ENCODE measurements around the gene NPAS2. TPM values are rescaled to one million over a fixed set of nuclear protein-coding genes. Genes with fewer than 3 reads are reported as not detected.

Gene NPAS2
- 10 to 100 TPM; 10.6 to 12.0 (median 11.5) TPM for polyA plus RNA-seq (ENCODE audit: insufficient read length in 3 of 3)

GRCh38 chr2:100819370-100820272 lies at the start of gene NPAS2:
Gene NPAS2, plus strand, starts transcription at chr2:100820139. Its CDS starts 84,616 bp downstream, at chr2:100904755.
- no peak for DNase-seq (ENCODE audit: low read depth in 3 of 3, low spot score in 2 of 3)

GRCh38 chr2:100771125-100771524 lies 48.8 kb upstream of the NPAS2 start:
- no peak for DNase-seq (ENCODE audit: low read depth in 3 of 3, low spot score in 2 of 3)

GRCh38 chr2:100773538-100773937 lies 46.4 kb upstream of the NPAS2 start:
- no peak for DNase-seq (ENCODE audit: low read depth in 3 of 3, low spot score in 2 of 3)

- no peak for DNase-seq (ENCODE audit: low read depth in 3 of 3, low spot score in 2 of 3)
Measured at GRCh38 chr2:100776445-100776844, 43.5 kb upstream of the NPAS2 start.

GRCh38 chr2:100778637-100779450 lies 41.1 kb upstream of the NPAS2 start:
- DNase-seq (ENCODE audit: low read depth in 3 of 3, low spot score in 2 of 3): no peak

GRCh38 chr2:100779908-100780202 lies 40.1 kb upstream of the NPAS2 start:
- no peak for DNase-seq (ENCODE audit: low read depth in 3 of 3, low spot score in 2 of 3)

GRCh38 chr2:100780203-100781008 lies 39.5 kb upstream of the NPAS2 start:
- peak in 1 of 3 donors; percentile 38 for DNase-seq (ENCODE audit: low read depth in 3 of 3, low spot score in 2 of 3)

- DNase-seq (ENCODE audit: low read depth in 3 of 3, low spot score in 2 of 3): no peak
Measured at GRCh38 chr2:100781009-100781325, 39.0 kb upstream of the NPAS2 start.

GRCh38 chr2:100781523-100782379 lies 38.2 kb upstream of the NPAS2 start:
- DNase-seq (ENCODE audit: low read depth in 3 of 3, low spot score in 2 of 3): no peak

- DNase-seq (ENCODE audit: low read depth in 3 of 3, low spot score in 2 of 3): no peak
Measured at GRCh38 chr2:100782380-100782878, 37.5 kb upstream of the NPAS2 start.

GRCh38 chr2:100783987-100784386 lies 36.0 kb upstream of the NPAS2 start:
- peak in 1 of 3 donors; percentile 41 for DNase-seq (ENCODE audit: low read depth in 3 of 3, low spot score in 2 of 3)

GRCh38 chr2:100784681-100785080 lies 35.3 kb upstream of the NPAS2 start:
- no peak for DNase-seq (ENCODE audit: low read depth in 3 of 3, low spot score in 2 of 3)

- no peak for DNase-seq (ENCODE audit: low read depth in 3 of 3, low spot score in 2 of 3)
Measured at GRCh38 chr2:100785626-100786296, 34.2 kb upstream of the NPAS2 start.

GRCh38 chr2:100786297-100786658 lies 33.7 kb upstream of the NPAS2 start:
- no peak for DNase-seq (ENCODE audit: low read depth in 3 of 3, low spot score in 2 of 3)

- no peak for DNase-seq (ENCODE audit: low read depth in 3 of 3, low spot score in 2 of 3)
Measured at GRCh38 chr2:100786985-100787384, 33.0 kb upstream of the NPAS2 start.

GRCh38 chr2:100789361-100789760 lies 30.6 kb upstream of the NPAS2 start:
- DNase-seq (ENCODE audit: low read depth in 3 of 3, low spot score in 2 of 3): no peak

- no peak for DNase-seq (ENCODE audit: low read depth in 3 of 3, low spot score in 2 of 3)
Measured at GRCh38 chr2:100791294-100791935, 28.5 kb upstream of the NPAS2 start.

- no peak for DNase-seq (ENCODE audit: low read depth in 3 of 3, low spot score in 2 of 3)
Measured at GRCh38 chr2:100791936-100792308, 28.0 kb upstream of the NPAS2 start.

- no peak for DNase-seq (ENCODE audit: low read depth in 3 of 3, low spot score in 2 of 3)
Measured at GRCh38 chr2:100793220-100793619, 26.7 kb upstream of the NPAS2 start.

Measured in right renal cortex interstitium (tissue), 3 donors.